ENCODE measurements around the gene MIGA2.
"Not testable (repeated sequence)": the region's sequence is repeated elsewhere in the genome, so short reads cannot be mapped to it uniquely, and the experiment has no call there.

Gene MIGA2

DNA sequence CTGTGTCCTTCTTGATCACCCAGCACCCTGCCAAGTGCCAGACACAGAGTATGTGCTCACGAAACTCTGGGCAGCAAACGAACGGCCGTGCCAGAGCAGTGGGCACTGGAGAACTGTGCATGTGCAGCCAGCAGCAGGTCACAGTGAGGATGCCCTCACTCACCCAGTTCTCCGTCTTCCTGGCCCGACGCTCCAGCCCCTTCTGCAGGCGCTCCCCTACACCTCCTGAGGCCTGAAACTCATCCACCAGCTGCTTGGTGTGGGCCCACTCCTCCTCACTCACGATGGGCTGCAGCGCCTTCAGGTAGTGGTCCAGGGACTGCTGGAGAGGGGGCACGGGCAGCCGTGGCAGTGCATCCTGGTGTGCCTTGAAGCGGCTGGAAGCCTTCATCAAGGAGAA lies 71.2 kb downstream of the MIGA2 start:
- peaks cover 13 to 21% of the 10 kb centered on the region in 2 donors for H3K4me1 ChIP-seq (ENCODE audit: control insufficient read depth in 1 of 2, insufficient read depth in 2 of 2, low read length in 2 of 2)
- no peak overlapping the region for H3K27ac ChIP-seq (ENCODE audit: low read length)
- no peak overlapping the region for H3K4me3 ChIP-seq (ENCODE audit: low read depth in 1 of 2, low read length in 2 of 2)
- H3K9me3 ChIP-seq (ENCODE audit: control insufficient read depth in 1 of 2, low read length in 2 of 2) = no peaks in the 10 kb centered on the region
- H3K36me3 ChIP-seq (ENCODE audit: control insufficient read depth in 1 of 2, insufficient read depth in 2 of 2, low read length in 2 of 2) = peaks cover 0 to 14% of the 10 kb centered on the region in 2 donors
- no peaks in the 10 kb centered on the region for H3K27me3 ChIP-seq (ENCODE audit: low read depth, low read length)

DNA sequence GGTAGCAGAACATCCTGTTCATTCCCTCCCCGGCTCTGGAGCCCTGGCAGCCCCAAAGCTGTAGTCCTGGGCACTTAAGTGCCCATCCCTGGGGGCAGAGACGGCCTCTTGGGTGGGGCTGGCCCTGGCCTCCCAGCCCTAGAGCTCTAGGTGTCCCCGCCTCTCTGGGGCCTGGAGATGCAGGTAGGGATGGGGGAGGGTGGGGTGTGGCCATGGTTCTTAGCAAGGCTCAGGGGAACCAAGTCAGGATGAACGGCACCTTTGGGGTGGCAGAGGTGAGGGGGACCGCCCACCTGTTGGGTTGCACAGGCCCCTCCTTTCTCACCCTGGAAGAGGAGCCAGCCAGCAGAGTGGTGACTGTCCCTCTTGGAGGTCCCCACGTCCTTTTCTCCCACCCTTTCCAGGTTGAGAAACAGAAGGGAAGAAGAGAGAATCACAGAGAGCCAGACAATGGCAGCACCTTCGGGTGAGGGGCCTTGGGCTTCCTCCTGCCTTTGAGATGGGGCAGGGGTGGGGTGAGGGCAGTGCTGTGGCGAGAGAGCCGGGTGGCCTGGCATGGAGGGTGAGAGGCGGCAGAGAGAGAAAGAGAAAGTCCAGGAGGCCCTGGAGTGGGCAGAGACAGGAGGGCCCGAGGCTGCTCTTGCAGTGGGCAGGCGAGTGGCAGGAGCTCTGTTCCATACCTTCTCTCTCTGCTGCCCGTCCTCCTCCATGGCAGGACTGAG lies 71.8 kb downstream of the MIGA2 start:
- no peaks in the 10 kb centered on the region for H3K9me3 ChIP-seq (ENCODE audit: control insufficient read depth in 1 of 2, low read length in 2 of 2)
- peaks cover 0 to 14% of the 10 kb centered on the region in 2 donors for H3K36me3 ChIP-seq (ENCODE audit: control insufficient read depth in 1 of 2, insufficient read depth in 2 of 2, low read length in 2 of 2)
- H3K4me3 ChIP-seq (ENCODE audit: low read depth in 1 of 2, low read length in 2 of 2) = no peak overlapping the region
- no peaks in the 10 kb centered on the region for H3K27me3 ChIP-seq (ENCODE audit: low read depth, low read length)
- H3K4me1 ChIP-seq (ENCODE audit: control insufficient read depth in 1 of 2, insufficient read depth in 2 of 2, low read length in 2 of 2) = peaks cover 13 to 21% of the 10 kb centered on the region in 2 donors
- no peak overlapping the region for H3K27ac ChIP-seq (ENCODE audit: low read length)

DNA sequence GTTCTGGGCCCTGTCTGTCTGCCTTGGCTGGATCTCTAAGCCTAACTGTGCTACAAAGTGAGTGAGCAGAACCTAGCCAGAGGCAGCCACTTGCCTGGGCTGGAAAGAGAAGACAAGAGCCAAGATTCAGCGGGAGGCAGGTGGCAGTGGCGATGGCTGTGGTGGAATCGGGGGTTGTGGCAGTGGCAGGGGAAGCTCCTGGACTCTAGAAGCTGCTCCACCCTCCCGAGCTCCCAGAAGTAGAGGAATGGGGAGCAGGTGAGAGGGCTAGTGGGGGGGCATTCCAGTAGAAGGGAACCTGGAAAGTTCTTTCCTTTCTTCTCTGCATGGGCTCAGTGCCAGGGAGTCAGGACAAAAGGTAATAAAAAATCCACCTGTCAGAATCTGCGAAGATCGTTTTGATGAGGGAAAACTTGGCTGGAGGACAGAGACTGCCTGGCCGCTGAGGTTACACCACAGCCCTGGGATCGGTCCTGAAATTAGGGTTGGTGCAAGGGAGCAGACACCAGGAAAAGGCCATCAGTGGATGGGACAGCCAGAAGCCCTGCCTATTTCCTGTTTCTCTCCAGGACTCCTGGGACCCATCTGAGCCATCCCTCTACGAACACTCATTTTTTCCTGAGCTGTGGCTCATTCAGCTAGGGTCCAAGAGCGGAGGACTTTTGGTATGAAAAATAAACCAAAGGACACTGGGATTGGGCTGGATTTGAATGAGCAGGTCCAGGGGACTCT lies 72.5 kb downstream of the MIGA2 start:
- Histone ChIP-seq H3K4me3 (ENCODE audit: low read depth in 1 of 2, low read length in 2 of 2) (peak overlapping the region; percentile 2 to 95), H3K4me1 (ENCODE audit: control insufficient read depth in 1 of 2, insufficient read depth in 2 of 2, low read length in 2 of 2) (peaks cover 13 to 23% of the 10 kb centered on the region in 2 donors), H3K9me3 (ENCODE audit: control insufficient read depth in 1 of 2, low read length in 2 of 2) (no peaks in the 10 kb centered on the region), H3K36me3 (ENCODE audit: control insufficient read depth in 1 of 2, insufficient read depth in 2 of 2, low read length in 2 of 2) (peaks cover 0 to 14% of the 10 kb centered on the region in 2 donors), H3K27ac (ENCODE audit: low read length) (no peak overlapping the region), H3K27me3 (ENCODE audit: low read depth, low read length) (no peaks in the 10 kb centered on the region)

DNA sequence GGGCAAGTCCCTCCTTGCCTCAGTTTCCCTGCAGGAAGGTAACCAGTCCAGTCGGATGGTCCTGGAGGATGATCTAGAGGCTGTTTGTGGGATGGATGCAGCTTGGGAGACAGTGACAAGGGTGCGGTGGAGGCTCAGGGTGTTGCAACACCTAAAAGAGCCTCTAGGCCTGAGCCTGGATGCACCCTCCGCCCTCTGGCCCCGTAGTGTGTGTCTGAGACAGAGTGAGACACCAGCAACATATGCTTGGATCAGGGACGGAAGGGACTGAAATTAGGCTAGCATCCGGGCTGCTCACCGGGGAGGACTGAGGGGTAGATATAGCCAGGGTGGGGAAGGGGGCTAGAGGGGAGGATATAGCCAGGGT lies 73.1 kb downstream of the MIGA2 start:
- Histone ChIP-seq H3K9me3 (ENCODE audit: control insufficient read depth in 1 of 2, low read length in 2 of 2) (no peaks in the 10 kb centered on the region), H3K4me1 (ENCODE audit: control insufficient read depth in 1 of 2, insufficient read depth in 2 of 2, low read length in 2 of 2) (peaks cover 13 to 26% of the 10 kb centered on the region in 2 donors), H3K27me3 (ENCODE audit: low read depth, low read length) (no peaks in the 10 kb centered on the region), H3K4me3 (ENCODE audit: low read depth in 1 of 2, low read length in 2 of 2) (peak overlapping the region; percentile 2 to 95), H3K27ac (ENCODE audit: low read length) (no peak overlapping the region), H3K36me3 (ENCODE audit: control insufficient read depth in 1 of 2, insufficient read depth in 2 of 2, low read length in 2 of 2) (peaks cover 0 to 14% of the 10 kb centered on the region in 2 donors)

DNA sequence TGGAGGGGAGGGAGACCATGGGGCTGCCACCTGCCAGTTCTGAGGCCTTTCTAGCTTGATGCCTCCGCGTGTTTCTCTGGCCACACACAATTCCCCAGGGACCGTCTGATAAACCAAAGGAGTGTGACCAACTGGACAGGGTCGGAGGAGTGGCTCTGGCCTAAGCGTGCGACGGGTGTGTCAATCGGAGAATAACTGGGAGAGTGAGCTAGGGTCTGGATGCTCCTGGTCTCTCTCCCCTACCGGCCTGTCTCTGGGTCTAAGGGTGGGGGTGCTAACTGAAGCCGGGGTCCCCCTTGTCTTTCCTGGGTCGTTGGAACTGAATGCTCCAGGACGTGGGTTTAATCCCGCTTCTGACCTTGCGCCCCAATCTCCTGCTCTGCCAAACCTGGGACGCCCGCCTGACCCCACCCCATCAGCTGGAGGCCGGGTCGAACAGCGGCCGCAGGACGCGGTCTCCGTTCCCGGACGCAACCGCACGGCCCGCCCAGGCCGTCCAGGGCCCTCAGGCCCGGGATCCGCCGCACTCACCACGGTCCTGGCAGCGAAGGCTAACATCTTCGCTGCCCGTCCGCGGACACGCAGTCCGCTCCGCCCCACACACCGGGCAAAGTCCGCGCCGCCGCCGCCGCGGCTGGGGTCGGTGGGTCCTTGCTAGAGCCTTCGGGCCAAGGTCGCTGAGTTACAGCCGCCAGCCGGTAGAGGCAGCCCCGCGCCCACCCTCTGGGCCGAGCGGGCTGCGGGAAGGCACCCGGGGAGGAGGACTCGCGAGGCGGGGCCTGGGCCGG lies 73.7 kb downstream of the MIGA2 start:
- Histone ChIP-seq H3K27me3 (ENCODE audit: low read depth, low read length) (no peaks in the 10 kb centered on the region), H3K4me3 (ENCODE audit: low read depth in 1 of 2, low read length in 2 of 2) (peak overlapping the region; percentile 65 to 95), H3K27ac (ENCODE audit: low read length) (peak overlapping the region; percentile 45), H3K36me3 (ENCODE audit: control insufficient read depth in 1 of 2, insufficient read depth in 2 of 2, low read length in 2 of 2) (peaks cover 0 to 14% of the 10 kb centered on the region in 2 donors), H3K9me3 (ENCODE audit: control insufficient read depth in 1 of 2, low read length in 2 of 2) (no peaks in the 10 kb centered on the region), H3K4me1 (ENCODE audit: control insufficient read depth in 1 of 2, insufficient read depth in 2 of 2, low read length in 2 of 2) (peaks cover 13 to 26% of the 10 kb centered on the region in 2 donors)

DNA sequence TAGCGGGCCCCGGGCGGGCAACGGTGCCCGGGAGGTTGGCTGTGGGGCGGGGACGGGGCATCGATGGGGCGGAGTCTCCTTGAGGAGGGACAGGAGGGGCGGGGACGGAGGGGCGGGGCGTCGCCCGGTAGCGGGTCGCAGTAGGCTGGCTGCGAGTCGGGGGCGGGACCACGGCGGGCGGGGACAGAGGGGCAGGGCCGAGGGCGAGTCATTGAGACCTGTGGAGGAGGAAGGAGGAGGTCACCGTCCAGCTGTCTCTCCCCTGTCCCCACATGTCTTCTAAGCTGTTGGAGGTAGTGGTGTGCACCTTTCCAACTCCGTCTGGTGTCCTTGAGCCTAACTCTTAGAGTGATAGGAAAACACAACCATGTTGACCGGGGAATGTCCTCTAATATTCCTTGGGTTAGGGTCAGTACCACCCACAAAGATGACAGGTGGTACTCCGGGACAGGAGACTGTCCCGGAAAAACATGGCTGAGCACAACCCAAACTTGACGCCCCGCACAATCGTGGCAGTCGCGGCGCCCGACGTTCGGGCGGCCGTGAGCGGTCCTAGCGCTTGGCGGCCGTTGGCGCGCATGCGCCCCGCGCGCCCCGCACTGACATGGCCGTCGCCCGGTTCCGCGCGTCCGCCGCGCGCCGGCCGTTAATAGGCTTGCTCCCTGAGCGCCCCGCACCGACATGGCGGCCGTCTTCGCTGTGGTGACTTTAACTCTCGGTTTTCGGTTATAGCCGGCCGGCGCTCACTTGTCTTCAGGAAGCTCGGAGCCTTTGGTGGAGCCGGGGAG lies 74.5 kb downstream of the MIGA2 start, which contains the start of the genes CRAT and PTPA:
Gene CRAT (minus strand): TSS at position 54 of the 788 bp plus-strand sequence. CDS start 284 bp downstream, outside the sequence.
Gene PTPA (plus strand): TSS at position 676 of the 788 bp plus-strand sequence. CDS start 186 bp downstream, outside the sequence.
- Histone ChIP-seq H3K4me3 (ENCODE audit: low read depth in 1 of 2, low read length in 2 of 2) (peak within 1 kb of the TSS; percentile 83 to 95), H3K27ac (ENCODE audit: low read length) (peak within 1 kb of the TSS; percentile 98), H3K27me3 (ENCODE audit: low read depth, low read length) (no peaks in the 10 kb centered on the region), H3K36me3 (ENCODE audit: control insufficient read depth in 1 of 2, insufficient read depth in 2 of 2, low read length in 2 of 2) (peaks cover 0 to 14% of the 10 kb centered on the region in 2 donors), H3K9me3 (ENCODE audit: control insufficient read depth in 1 of 2, low read length in 2 of 2) (no peaks in the 10 kb centered on the region), H3K4me1 (ENCODE audit: control insufficient read depth in 1 of 2, insufficient read depth in 2 of 2, low read length in 2 of 2) (peaks cover 13 to 26% of the 10 kb centered on the region in 2 donors)

DNA sequence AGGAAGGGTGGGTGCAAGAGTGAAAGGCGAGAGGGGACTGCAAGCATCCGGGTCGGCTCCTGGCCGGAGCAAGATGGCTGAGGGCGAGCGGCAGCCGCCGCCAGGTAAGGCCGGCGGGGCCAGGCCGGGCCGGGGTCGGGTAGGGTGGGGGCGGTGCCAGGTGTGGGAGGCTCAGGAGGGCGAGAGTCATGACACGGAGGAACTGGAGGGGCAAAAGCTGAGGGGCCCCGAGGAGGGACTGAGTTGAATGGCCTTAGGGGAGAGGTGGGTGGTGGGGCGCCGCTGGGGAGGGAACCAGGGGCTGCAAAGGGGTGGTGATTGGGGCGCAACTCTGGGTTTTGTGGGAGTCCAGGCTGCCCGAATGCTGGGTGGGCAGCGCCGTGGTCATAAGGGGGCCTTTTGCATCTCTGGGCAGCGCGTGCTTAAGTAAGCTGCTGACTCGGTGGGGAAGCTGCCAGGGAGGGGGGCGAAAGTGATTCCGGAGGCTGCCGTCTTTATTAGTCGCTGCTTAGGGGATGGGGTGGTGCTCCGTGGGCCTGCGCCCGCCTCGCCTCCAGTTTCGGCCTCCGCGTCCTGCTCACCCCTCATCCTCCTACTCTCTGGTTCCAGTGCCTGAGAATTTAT lies 75.2 kb downstream of the MIGA2 start:
- Histone ChIP-seq H3K4me1 (ENCODE audit: control insufficient read depth in 1 of 2, insufficient read depth in 2 of 2, low read length in 2 of 2) (peaks cover 13 to 26% of the 10 kb centered on the region in 2 donors), H3K9me3 (ENCODE audit: control insufficient read depth in 1 of 2, low read length in 2 of 2) (no peaks in the 10 kb centered on the region), H3K27me3 (ENCODE audit: low read depth, low read length) (no peaks in the 10 kb centered on the region), H3K4me3 (ENCODE audit: low read depth in 1 of 2, low read length in 2 of 2) (peak overlapping the region; percentile 83 to 95), H3K27ac (ENCODE audit: low read length) (peak overlapping the region; percentile 98), H3K36me3 (ENCODE audit: control insufficient read depth in 1 of 2, insufficient read depth in 2 of 2, low read length in 2 of 2) (peaks cover 0 to 13% of the 10 kb centered on the region in 2 donors)

DNA sequence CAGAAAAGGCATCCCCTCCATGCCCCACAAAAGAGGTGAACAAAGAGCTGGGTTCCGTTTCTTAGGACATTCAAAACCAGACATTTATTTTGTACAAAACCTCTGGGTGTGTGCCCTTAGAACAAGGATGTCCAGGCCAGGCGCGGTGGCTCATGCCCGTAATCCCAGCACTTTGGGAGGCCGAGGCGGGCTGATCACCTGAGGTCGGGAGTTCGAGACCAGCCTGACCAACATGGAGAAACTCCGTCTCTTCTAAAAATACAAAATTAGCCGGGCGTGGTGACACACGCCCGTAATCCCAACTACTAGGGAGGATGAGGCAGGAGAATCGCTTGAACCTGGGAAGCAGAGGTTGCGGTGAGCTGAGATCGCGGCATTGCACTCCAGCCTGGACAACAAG lies 76.1 kb downstream of the MIGA2 start:
- H3K4me1 ChIP-seq (ENCODE audit: control insufficient read depth in 1 of 2, insufficient read depth in 2 of 2, low read length in 2 of 2) = peaks cover 13 to 26% of the 10 kb centered on the region in 2 donors
- H3K4me3 ChIP-seq (ENCODE audit: low read depth in 1 of 2, low read length in 2 of 2) = peak overlapping the region; percentile 83 to 95
- not testable (repeated sequence) for H3K27ac ChIP-seq (ENCODE audit: low read length); H3K36me3 ChIP-seq (ENCODE audit: control insufficient read depth in 1 of 2, insufficient read depth in 2 of 2, low read length in 2 of 2); H3K9me3 ChIP-seq (ENCODE audit: control insufficient read depth in 1 of 2, low read length in 2 of 2); H3K27me3 ChIP-seq (ENCODE audit: low read depth, low read length)

DNA sequence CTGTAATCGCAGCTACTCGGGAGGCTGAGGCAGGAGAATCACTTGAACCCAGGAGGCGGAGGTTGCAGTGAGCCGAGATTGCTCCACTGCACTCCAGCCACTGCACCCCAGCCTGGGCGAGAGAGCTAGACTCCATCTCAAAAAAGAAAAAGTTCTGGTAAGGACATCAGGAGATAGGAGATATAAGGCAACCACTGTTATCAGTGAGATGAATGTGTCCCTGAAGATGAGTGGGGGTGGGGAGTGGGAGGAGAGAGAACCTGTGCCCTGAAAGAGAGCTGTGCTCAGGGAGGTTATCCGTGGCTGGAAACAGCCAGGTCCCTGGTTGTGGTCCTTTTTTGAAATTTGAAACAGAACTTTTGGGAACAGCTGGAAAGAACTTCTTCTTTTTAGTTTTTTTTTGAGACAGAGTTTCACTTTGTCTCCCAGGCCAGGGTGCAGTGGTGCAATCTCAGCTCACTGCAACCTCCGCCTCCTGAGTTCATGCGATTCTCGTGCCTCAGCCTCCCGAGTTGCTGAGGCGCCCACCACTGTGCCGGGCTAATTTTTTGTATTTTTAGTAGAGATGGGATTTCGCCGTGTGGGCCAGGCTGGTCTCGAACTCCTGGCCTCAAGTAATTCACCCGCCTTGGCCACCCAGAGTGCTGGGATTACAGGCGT lies 77.3 kb downstream of the MIGA2 start:
- no peak overlapping the region for H3K27ac ChIP-seq (ENCODE audit: low read length)
- no peaks in the 10 kb centered on the region for H3K36me3 ChIP-seq (ENCODE audit: control insufficient read depth in 1 of 2, insufficient read depth in 2 of 2, low read length in 2 of 2)

DNA sequence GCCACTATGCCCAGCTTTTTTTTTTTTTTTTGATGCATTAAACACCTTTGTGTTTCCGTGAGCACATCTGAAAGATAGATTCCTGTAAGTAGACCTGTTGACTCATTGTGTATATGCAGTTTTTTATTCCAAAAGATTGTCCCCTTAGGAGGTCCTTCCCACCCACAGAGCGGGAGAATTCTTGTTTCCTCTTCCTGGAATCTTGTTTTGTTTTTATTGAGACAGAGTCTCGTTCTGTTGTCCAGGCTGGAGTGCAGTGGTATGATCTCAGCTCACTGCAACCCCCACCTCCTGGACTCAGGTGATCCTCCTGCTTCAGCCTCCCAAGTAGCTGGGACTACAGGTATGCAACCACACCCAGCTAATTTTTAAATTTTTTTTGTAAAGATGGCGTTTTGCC lies 82.4 kb downstream of the MIGA2 start:
- Histone ChIP-seq H3K27ac (ENCODE audit: low read length) (no peak overlapping the region), H3K27me3 (ENCODE audit: low read depth, low read length) (no peaks in the 10 kb centered on the region), H3K9me3 (ENCODE audit: control insufficient read depth in 1 of 2, low read length in 2 of 2) (no peaks in the 10 kb centered on the region), H3K36me3 (ENCODE audit: control insufficient read depth in 1 of 2, insufficient read depth in 2 of 2, low read length in 2 of 2) (peaks cover 13% of the 10 kb centered on the region in 2 donors), H3K4me1 (ENCODE audit: control insufficient read depth in 1 of 2, insufficient read depth in 2 of 2, low read length in 2 of 2) (peaks cover 0 to 5% of the 10 kb centered on the region in 2 donors), H3K4me3 (ENCODE audit: low read depth in 1 of 2, low read length in 2 of 2) (no peak overlapping the region)

More for the DNA sequence above, 77.3 kb downstream of the MIGA2 start:
- H3K4me1 ChIP-seq (ENCODE audit: control insufficient read depth in 1 of 2, insufficient read depth in 2 of 2, low read length in 2 of 2) = peaks cover 13 to 23% of the 10 kb centered on the region in 2 donors
- H3K9me3 ChIP-seq (ENCODE audit: control insufficient read depth in 1 of 2, low read length in 2 of 2) = no peaks in the 10 kb centered on the region
- H3K4me3 ChIP-seq (ENCODE audit: low read depth in 1 of 2, low read length in 2 of 2) = no peak overlapping the region
- H3K27me3 ChIP-seq (ENCODE audit: low read depth, low read length) = no peaks in the 10 kb centered on the region
